HG03558 (cell line): Measurements from ENCODE around the gene LRBA.

Experiments
- ATAC-seq: cut with Tn5 transposase; IDR thresholded peaks from one replicate; pipeline ENCODE4 v1.9.1; 2021; ENCODE audit warnings: moderate number of reproducible peaks; ENCODE audit not compliant: unreplicated experiment; ENCODE audit errors: extremely low read depth

LRBA gene

DNA sequence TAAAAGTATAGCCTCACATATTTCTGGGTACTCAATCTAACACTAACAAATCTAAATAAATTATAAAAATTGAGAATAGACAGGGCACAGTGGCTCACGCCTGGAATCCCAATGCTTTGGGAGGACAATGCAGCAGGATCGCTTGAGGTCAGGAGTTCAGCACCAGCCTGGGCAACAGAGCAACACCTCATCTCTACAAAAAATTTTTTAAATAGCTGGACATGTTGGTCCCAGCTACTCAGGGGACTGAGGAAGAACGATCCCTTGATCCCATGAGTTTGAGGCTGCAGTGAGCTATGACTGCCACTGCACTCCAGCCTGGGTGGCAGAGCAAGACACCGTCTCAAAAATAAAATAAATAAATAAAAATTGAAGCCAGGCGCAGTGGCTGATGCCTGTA, 192.7 kb downstream of the LRBA start:
- ATAC-seq = no peak

GRCh38 chr4:150821641-150822040, 193.4 kb downstream of the LRBA start:
- ATAC-seq = no peak

- no peak for ATAC-seq
These were observed 194.7 kb downstream of the LRBA start for GRCh38 chr4:150820409-150820808.

GRCh38 chr4:150818661-150819060, 196.4 kb downstream of the LRBA start:
- ATAC-seq = no peak

DNA sequence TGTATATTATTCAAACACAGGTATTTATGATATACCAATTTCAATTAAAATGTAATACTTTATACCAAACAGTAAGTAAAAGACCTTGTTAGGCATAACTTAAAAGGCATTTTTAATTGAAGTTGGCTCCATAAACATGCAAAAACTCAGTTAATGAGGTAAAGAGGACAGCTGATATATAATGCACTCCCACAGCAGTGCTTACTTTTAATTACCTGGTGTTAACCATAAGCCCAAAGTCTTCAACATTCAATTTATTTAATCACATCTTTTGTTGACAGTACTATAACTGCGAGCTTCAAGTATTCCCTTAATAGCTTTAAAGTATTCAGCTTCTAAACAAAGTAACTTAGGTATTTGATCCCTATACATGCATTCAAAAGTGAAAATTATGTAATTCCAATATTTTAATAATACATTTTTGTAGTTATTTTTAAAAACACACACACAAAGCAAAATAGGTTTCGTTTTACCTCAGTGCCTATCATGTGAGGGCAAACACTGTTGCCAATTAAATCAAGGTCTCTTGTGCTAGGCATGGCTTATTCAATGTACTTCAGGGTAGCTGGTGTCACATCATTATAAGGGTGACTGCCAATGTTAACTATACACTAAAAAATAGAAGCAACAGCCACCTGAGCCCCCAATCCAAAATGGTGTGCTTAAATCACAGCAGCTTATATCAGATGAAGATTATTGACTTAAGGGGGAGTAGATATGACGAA, 197.1 kb downstream of the LRBA start:
- ATAC-seq = no peak

DNA sequence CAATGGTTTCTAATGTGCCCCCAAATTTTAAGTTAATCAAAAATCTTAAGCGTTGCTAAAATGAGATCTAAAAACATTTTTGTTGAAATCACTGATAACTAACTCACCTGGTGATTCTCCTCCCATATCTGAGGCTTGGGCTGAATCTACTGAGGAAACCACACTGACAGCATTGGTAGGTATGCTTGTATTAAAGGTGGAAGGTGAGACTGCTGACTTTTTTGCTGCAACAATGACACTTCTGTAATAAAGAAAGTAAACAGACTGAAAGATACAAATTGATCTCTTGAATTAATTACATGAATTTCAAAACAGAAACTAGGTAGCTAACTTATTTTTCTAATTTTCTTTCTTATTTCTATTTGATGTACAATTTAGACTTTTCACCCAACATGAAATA, 198.1 kb downstream of the LRBA start:
- no peak for ATAC-seq

DNA sequence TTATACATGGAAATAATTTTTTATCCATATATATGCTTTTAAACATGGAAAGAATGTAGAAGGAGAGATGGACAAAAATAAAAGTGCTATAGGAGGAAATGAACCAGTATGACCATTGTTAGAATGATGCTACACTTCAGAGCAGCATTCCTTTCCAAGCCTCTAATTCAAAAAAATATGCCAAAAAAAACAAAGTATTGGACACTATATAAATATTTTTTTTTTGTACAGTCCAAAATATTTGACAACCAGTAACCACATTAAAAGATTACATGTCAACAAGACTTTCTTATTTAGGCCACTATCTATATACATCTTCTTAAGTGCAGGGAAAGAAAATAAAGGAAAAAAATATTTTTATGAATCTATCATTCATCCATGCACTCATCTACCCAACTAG, 198.6 kb downstream of the LRBA start:
- ATAC-seq = no peak

DNA sequence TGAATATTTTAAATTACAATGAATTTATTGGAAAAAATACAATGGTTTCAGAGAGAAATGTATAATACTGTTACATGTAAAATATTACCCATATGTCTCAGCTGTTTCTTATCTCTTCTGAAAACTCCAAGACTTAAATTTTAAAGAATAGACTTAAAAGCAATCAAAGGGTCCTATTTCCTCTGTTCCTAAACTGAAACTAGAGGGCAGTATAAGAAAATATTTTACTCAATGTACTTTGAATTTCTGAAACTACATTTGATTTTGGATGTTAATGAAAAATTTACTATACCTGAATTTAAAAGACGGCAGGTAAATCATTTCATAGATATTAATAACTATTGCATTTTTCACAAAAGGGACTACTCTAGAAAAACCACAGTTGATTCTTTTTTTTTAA, 200.2 kb downstream of the LRBA start:
- no peak for ATAC-seq

DNA sequence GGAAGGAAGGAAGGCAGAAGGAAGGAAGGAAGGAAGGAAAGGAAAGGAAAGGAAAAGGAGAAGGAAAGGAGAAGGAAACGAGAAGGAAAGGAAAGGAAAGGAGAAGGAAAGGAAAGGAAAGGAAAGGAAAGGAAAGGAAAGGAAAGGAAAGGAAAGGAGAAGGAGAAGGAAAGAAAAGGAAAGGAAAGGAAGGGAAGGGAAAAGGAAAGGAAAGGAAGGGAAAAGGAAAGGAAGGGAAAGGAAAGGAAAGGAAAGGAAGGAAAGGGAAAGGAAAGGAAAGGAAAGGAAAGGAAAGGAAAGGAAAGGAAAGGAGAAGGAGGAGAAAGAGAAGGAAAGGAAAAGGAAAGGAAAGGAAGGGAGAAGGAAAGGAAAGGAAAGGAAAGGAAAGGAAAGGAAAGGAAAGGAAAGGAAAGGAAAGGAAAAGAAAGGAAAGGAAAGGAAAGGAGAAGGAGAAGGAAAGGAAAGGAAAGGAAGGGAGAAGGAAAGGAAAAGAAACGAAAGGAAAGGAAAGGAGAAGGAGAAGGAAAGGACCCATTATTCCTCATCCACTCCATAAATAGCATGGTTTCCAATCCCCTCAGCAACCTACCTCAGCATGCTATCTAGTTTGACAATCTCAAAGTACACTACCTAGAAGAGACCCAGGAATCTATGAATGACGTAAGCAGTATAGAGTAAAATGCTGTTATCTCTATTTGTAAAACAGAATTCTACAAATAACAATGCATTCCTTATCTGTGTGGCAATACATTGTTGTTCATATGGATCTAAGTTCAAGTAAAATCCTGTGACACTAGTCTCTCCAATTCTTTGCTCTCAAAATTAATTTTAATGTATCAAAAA, 209.7 kb downstream of the LRBA start:
- no peak for ATAC-seq

- ATAC-seq = no peak
These were observed 213.3 kb downstream of the LRBA start for GRCh38 chr4:150801833-150802232.

DNA sequence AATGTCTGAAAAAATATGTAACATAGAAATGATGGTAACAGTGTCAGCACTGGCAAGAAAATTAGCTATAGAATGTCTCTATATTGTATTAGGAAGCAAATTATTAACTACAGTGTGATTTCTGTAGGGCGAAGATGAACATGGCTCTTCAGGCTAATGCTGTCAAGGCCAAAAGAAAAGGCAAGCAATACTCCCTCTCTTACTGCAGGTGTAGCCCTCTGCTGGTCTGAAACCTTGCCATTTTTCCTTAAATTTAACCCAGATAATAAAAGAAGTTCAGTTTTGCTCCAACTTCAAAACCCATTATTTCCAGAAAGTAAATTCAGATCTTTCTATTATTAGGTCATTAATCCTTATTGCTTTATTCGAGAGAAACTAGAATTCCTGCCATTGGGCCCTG, 215.9 kb downstream of the LRBA start:
- ATAC-seq = no peak

GRCh38 chr4:150794706-150795105, 220.4 kb downstream of the LRBA start:
- ATAC-seq = no peak

GRCh38 chr4:150789864-150790263, 225.2 kb downstream of the LRBA start:
- ATAC-seq = no peak

DNA sequence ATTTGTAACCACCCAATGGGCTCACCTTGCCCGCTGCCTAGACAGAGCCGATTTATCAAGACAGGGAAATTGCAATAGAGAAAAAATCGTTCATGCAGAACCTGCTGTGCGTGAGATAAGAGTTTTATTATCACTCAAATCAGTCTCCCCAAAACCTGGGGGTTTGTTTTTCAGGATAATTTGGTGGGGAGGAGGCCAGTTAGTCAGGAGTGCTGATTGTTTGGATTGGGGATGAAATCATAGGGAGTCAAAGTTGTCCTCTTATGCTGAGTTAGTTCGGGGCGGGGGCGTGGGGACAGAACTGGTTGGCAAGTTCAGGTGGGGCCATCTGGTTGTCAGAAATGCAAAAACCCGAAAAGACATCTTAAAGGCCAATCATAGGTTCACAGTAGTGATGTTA, 230.1 kb downstream of the LRBA start:
- no peak for ATAC-seq

DNA sequence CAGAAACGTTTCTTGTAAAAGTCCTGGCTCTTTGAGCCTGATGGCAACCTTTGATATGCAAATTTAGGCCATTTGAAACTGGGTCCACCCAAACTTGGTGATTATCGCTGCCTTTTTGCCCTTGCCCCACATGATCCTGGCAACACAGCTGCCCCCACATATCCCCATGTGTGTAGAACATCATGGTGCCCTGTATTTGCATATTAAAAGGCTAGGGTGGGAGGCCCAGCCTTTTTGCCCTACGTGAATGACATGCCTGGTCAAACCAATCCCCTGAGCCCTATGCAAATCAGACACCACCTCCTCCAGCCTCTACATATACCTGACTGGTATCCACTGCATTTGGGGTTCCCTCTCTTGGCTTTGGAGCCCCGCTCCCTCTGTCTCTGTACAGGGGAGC, 230.8 kb downstream of the LRBA start:
- ATAC-seq = no peak

GRCh38 chr4:150782921-150783320, 232.2 kb downstream of the LRBA start:
- no peak for ATAC-seq

DNA sequence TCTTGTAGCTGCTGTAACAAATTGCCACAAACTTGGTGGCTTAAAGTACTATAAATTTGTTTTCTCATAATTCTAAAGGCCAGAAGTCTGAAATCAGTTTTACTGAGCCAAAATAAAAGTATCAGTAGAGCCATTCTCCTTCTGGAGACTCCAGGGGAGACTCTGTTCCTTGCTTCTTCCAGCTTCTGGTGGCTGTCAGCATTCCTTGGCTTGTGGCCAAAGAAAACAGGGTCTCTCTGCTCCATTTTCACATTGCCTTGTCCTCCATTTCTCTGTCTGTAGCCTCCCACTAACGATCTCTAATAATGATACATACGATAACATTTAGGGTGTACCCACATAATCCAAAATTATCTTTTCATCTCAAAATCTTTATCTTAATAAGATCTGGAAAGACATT, 232.8 kb downstream of the LRBA start:
- ATAC-seq = no peak

- ATAC-seq = no peak
These were observed 233.9 kb downstream of the LRBA start for GRCh38 chr4:150781191-150781590.

- ATAC-seq = no peak
These were observed 235.4 kb downstream of the LRBA start for GRCh38 chr4:150779707-150780106.

DNA sequence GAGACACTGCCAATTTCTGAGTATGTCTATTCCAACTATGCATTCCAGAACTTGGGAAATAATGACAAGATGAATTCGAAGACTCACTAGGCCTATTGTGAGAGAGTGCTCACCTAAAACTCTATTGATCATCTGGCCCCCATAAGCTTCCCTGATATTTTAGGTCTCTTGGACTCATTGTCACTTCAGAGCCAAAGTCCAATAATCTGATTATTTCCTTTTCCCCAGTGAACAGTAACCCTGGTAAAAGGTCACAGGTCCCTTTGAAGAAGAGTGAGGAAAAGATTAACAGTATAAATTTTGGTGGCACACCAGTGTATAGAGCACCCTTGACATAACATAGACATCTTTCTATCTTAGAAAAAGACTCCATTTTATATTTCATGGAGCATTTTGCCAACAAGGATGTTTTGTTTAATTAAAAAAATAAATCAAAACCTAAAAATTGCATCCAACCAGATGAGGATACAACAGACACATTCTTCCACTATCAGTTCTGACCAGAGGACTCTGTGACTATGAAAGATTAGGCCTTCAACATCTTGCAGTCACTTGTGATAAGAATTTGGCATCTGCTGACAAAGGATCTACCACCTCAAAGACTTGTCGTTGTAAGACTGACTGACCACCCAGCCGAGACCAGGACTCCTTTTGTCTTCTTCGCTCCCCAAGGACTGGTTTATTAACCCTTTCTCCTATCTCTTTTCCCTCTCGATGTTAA, 241.2 kb downstream of the LRBA start:
- no peak for ATAC-seq

DNA sequence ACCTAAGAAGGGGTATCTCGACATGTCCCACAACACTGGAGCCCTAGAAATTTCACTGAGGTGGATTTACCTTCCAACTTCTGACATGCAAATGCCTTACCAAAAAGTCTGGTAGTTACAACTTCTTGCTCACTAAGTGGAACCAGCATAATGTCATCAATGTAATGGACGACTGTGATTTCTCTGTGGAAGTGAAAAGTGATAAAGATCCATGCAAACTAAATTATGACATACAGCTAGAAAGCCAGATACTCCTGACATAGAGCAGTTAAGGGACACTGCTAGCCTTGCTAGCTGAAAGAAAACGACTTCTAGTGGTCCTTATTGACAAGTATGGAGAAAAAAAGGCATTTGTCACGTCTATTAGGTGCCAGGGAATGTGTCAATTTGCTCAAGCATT, 242.1 kb downstream of the LRBA start:
- no peak for ATAC-seq
